Measurements from ENCODE around the gene GPSM3. TPM values are rescaled to one million over a fixed set of nuclear protein-coding genes. Genes with fewer than 3 reads are reported as not detected.

Gene GPSM3
- total and polyA plus RNA-seq, 7 donors = 1.5 to 5.1 (median 2.7) TPM

GRCh38 chr6:32204268-32204715 is 11.8 kb upstream of the GPSM3 start:
- Histone ChIP-seq H3K27me3 (ENCODE audit: insufficient read depth in 3 of 3, low read length in 2 of 3) (no peaks in the 10 kb centered on the region), H3K27ac (no peak overlapping the region), H3K9me3 (no peaks in the 10 kb centered on the region), H3K4me1 (no peaks in the 10 kb centered on the region), H3K36me3 (ENCODE audit: insufficient read depth in 1 of 2, low read depth in 1 of 2) (no peaks in the 10 kb centered on the region), H3K4me3 (no peak overlapping the region)
- TF ChIP-seq, protein P1, sequence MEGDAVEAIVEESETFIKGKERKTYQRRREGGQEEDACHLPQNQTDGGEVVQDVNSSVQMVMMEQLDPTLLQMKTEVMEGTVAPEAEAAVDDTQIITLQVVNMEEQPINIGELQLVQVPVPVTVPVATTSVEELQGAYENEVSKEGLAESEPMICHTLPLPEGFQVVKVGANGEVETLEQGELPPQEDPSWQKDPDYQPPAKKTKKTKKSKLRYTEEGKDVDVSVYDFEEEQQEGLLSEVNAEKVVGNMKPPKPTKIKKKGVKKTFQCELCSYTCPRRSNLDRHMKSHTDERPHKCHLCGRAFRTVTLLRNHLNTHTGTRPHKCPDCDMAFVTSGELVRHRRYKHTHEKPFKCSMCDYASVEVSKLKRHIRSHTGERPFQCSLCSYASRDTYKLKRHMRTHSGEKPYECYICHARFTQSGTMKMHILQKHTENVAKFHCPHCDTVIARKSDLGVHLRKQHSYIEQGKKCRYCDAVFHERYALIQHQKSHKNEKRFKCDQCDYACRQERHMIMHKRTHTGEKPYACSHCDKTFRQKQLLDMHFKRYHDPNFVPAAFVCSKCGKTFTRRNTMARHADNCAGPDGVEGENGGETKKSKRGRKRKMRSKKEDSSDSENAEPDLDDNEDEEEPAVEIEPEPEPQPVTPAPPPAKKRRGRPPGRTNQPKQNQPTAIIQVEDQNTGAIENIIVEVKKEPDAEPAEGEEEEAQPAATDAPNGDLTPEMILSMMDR (IDR thresholded peaks at IDR 0.05) = no peak
- DNase-seq (no peak), ATAC-seq (no peak)
- WGBS, 3 donors = 79 to 90% (median 85%) methylated on average over 3 of the region's 3 CpGs
- intact Hi-C loops (cut with DNase I) = no loop called here

DNA sequence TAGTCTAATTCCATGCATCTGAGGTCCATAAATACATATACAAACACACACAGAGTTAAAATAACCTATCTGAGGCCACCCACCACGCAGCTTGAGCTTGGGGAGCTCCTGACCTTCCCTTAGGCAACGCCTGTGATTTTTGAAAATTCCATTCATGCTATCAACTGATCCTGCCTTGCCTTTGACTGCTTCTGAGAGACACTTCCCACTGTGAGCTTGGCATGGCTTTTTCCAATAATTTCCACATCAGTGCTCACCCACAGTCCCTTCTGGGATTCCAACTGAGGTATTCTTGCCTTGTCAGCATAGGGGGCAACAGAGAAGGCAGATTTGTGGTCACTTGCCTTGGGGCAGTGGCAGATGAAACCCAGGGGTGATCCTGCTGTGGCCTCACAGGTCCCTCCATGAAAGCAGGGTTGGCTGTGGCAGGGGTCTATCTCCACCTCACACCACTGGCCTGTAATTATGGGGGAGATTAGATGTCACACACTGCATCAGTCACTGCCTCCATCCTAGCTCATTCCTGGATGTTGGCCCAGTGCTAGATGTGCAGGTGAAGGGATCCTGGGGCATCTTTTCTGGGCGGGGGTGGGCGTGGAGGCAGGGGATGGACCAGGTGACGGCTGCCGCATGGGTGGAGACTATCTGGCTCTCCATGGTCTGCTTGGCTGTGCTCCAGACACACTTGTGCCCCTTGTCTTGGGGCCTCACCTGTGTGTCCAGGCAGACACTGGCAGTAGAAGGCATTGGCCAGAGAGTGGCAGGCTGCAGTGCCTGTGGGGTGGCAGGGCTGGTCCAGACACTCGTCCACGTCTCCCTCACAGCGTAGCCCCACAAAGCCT is 11.2 kb upstream of the GPSM3 start:
- 76 to 84% (median 82%) methylated on average over 9 of the region's 9 CpGs for WGBS, 3 donors

GRCh38 chr6:32202186-32202585 is 9.7 kb upstream of the GPSM3 start:
- ATAC-seq (no peak), DNase-seq (no peak)
- Histone ChIP-seq H3K4me3 (no peak overlapping the region), H3K9me3 (no peaks in the 10 kb centered on the region), H3K36me3 (ENCODE audit: insufficient read depth in 1 of 2, low read depth in 1 of 2) (no peaks in the 10 kb centered on the region), H3K27ac (no peak overlapping the region), H3K4me1 (peaks cover 2% of the 10 kb centered on the region), H3K27me3 (ENCODE audit: insufficient read depth in 3 of 3, low read length in 2 of 3) (no peaks in the 10 kb centered on the region)
- intact Hi-C loops (cut with DNase I) = no loop called here
- 73 to 82% (median 79%) methylated on average over 9 of the region's 9 CpGs for WGBS, 3 donors
- TF ChIP-seq, protein P1 (IDR thresholded peaks at IDR 0.05) = no peak

More for the DNA sequence above, 11.2 kb upstream of the GPSM3 start:
- DNase-seq (no peak), ATAC-seq (no peak)
- H3K4me3 ChIP-seq = no peak overlapping the region
- no peaks in the 10 kb centered on the region for H3K9me3 ChIP-seq
- H3K27ac ChIP-seq = no peak overlapping the region
- intact Hi-C loops (cut with DNase I) = no loop called here
- no peaks in the 10 kb centered on the region for H3K36me3 ChIP-seq (ENCODE audit: insufficient read depth in 1 of 2, low read depth in 1 of 2)
- TF ChIP-seq, protein P1 (IDR thresholded peaks at IDR 0.05) = no peak
- H3K4me1 ChIP-seq = no peaks in the 10 kb centered on the region
- H3K27me3 ChIP-seq (ENCODE audit: insufficient read depth in 3 of 3, low read length in 2 of 3) = no peaks in the 10 kb centered on the region

DNA sequence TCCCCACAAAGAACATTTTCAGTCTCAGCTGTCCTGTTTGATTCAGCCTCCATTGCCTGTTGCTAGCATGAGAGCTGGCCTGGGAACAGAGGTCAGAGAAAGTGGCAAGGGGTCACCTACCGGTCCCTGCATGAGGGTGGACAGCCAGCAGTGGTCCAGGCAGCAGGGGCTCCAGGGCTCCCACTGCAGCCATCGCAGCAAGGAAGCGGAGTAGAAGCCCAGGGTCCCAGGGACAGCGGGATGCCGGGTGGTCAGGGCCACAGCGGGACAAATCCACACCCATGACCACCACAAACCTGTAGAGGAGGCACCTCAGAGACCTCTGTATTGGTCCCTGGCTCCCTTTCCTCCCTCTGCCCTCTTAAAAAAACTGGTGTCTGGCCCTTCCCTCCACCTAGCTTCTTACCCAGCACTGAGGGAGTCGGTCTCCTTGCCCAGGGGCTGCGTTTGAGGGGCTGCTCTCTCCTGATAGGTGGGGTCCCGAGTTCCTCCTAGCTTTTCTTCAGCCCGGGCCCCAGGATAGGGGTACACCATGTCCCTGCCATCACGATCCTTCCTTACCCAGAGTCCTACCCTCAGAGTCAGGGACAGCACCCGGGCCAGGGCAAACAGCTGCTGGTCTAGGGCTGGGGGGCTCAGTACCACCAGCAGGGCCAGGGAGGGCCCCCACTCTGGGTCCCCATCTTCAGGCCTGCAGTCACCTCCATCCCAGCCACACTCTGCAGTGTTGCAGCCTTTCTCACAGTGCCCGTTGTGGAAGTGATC is 8.4 kb upstream of the GPSM3 start:
- no peaks in the 10 kb centered on the region for H3K27me3 ChIP-seq (ENCODE audit: insufficient read depth in 3 of 3, low read length in 2 of 3)
- DNase-seq (no peak), ATAC-seq (no peak)
- WGBS, 3 donors = 83 to 85% (median 84%) methylated on average over 13 of the region's 13 CpGs
- H3K4me1 ChIP-seq = peaks cover 10% of the 10 kb centered on the region
- no peak overlapping the region for H3K4me3 ChIP-seq
- no peaks in the 10 kb centered on the region for H3K36me3 ChIP-seq (ENCODE audit: insufficient read depth in 1 of 2, low read depth in 1 of 2)
- no peak overlapping the region for H3K27ac ChIP-seq
- TF ChIP-seq, protein P1 (IDR thresholded peaks at IDR 0.05) = no peak
- H3K9me3 ChIP-seq = no peaks in the 10 kb centered on the region
- intact Hi-C loops (cut with DNase I) = no loop called here
